ENCODE results near the gene CABLES1. TPM values are rescaled to one million over a fixed set of nuclear protein-coding genes. Genes with fewer than 3 reads are reported as not detected.
"Not testable (repeated sequence)": the region's sequence is repeated elsewhere in the genome, so short reads cannot be mapped to it uniquely, and the experiment has no call there.

The CABLES1 gene
- total RNA-seq, 2 experiments from 2014 or later: not detected

- ChIA-PET POLR2A (interaction anchor here (0.9 kb wide), 1 partner anchor 364 kb away, joined by 3 read pairs; no protein-coding TSS in a partner anchor), CTCF (no interaction called here)
- Histone ChIP-seq H3K36me3 (ENCODE audit: insufficient read depth, low read length) (no peaks in the 10 kb centered on the region), H3K4me3 (ENCODE audit: low read length) (no peak overlapping the region), H3K27me3 (ENCODE audit: control insufficient read depth in 1 of 2, insufficient read depth in 2 of 2, low read length in 2 of 2) (peaks cover 0 to 2% of the 10 kb centered on the region in 2 experiments), H3K9me3 (ENCODE audit: control insufficient read depth in 1 of 2, insufficient read depth in 1 of 2, low read length in 2 of 2) (peaks cover 0 to under 1% of the 10 kb centered on the region in 2 experiments), H3K27ac (ENCODE audit: low read depth in 1 of 2, low read length in 2 of 2) (no peak overlapping the region), H3K4me1 (ENCODE audit: insufficient read depth, low read length) (no peaks in the 10 kb centered on the region)
- no peak overlapping the region for H3K4me3 Mint-ChIP-seq
- H3K27ac Mint-ChIP-seq: no peak overlapping the region
- no peaks in the 10 kb centered on the region for H3K9me3 Mint-ChIP-seq
- no peaks in the 10 kb centered on the region for H3K27me3 Mint-ChIP-seq
- TF ChIP-seq CTCF (IDR thresholded peaks at IDR 0.05): no peak
- peaks cover 5% of the 10 kb centered on the region for H3K4me1 Mint-ChIP-seq (ENCODE audit: low read depth)
- intact Hi-C loops (cut with DNase I, micrococcal nuclease): no loop called here
- no peak for DNase-seq
- H3K36me3 Mint-ChIP-seq (ENCODE audit: low read depth): no peaks in the 10 kb centered on the region
- no peak for ATAC-seq (ENCODE audit: poor library complexity)
Observed at GRCh38 chr18:23106575-23106974, 28.7 kb upstream of the CABLES1 start.

GRCh38 chr18:23107718-23108117 is 27.6 kb upstream of the CABLES1 start:
- H3K4me1 ChIP-seq (ENCODE audit: insufficient read depth, low read length): no peaks in the 10 kb centered on the region
- intact Hi-C loops (cut with DNase I, micrococcal nuclease): no loop called here
- Mint-ChIP-seq H3K4me3 (no peak overlapping the region), H3K9me3 (peaks cover 3% of the 10 kb centered on the region), H3K27ac (no peak overlapping the region), H3K36me3 (ENCODE audit: low read depth) (no peaks in the 10 kb centered on the region), H3K4me1 (ENCODE audit: low read depth) (peaks cover 5% of the 10 kb centered on the region), H3K27me3 (no peaks in the 10 kb centered on the region)
- H3K4me3 ChIP-seq (ENCODE audit: low read length): no peak overlapping the region
- DNase-seq (no peak), ATAC-seq (ENCODE audit: poor library complexity) (no peak)
- CTCF ChIA-PET: no interaction called here
- H3K9me3 ChIP-seq (ENCODE audit: control insufficient read depth in 1 of 2, insufficient read depth in 1 of 2, low read length in 2 of 2): peaks cover 0 to 3% of the 10 kb centered on the region in 2 experiments
- no peak overlapping the region for H3K27ac ChIP-seq (ENCODE audit: low read depth in 1 of 2, low read length in 2 of 2)
- TF ChIP-seq CTCF (IDR thresholded peaks at IDR 0.05): no peak
- H3K27me3 ChIP-seq (ENCODE audit: control insufficient read depth in 1 of 2, insufficient read depth in 2 of 2, low read length in 2 of 2): peaks cover 0 to 2% of the 10 kb centered on the region in 2 experiments
- H3K36me3 ChIP-seq (ENCODE audit: insufficient read depth, low read length): no peaks in the 10 kb centered on the region
- POLR2A ChIA-PET: no interaction called here

- no peak overlapping the region for H3K27ac Mint-ChIP-seq
- Histone ChIP-seq H3K4me1 (ENCODE audit: insufficient read depth, low read length) (no peaks in the 10 kb centered on the region), H3K27me3 (ENCODE audit: control insufficient read depth in 1 of 2, insufficient read depth in 2 of 2, low read length in 2 of 2) (peaks cover 0 to 2% of the 10 kb centered on the region in 2 experiments), H3K27ac (ENCODE audit: low read depth in 1 of 2, low read length in 2 of 2) (no peak overlapping the region), H3K4me3 (ENCODE audit: low read length) (no peak overlapping the region), H3K9me3 (ENCODE audit: control insufficient read depth in 1 of 2, insufficient read depth in 1 of 2, low read length in 2 of 2) (peaks cover 0 to 3% of the 10 kb centered on the region in 2 experiments), H3K36me3 (ENCODE audit: insufficient read depth, low read length) (no peaks in the 10 kb centered on the region)
- no peak for TF ChIP-seq CTCF (IDR thresholded peaks at IDR 0.05)
- intact Hi-C loops (cut with DNase I, micrococcal nuclease): no loop called here
- DNase-seq (no peak), ATAC-seq (ENCODE audit: poor library complexity) (no peak)
- no peaks in the 10 kb centered on the region for H3K27me3 Mint-ChIP-seq
- peaks cover 4% of the 10 kb centered on the region for H3K9me3 Mint-ChIP-seq
- no peak overlapping the region for H3K4me3 Mint-ChIP-seq
- H3K4me1 Mint-ChIP-seq (ENCODE audit: low read depth): peaks cover 7% of the 10 kb centered on the region
- H3K36me3 Mint-ChIP-seq (ENCODE audit: low read depth): no peaks in the 10 kb centered on the region
- POLR2A ChIA-PET: no interaction called here
- CTCF ChIA-PET: interaction anchor here (1.0 kb wide), 1 partner anchor 10 kb away, joined by 4 read pairs; no protein-coding TSS in a partner anchor
Observed at GRCh38 chr18:23108496-23108895, 26.8 kb upstream of the CABLES1 start.

GRCh38 chr18:23109163-23109562 is 26.1 kb upstream of the CABLES1 start:
- H3K27ac Mint-ChIP-seq; intact Hi-C loops (cut with DNase I, micrococcal nuclease): not testable (repeated sequence)
- CTCF ChIA-PET: interaction anchor here (1.0 kb wide), 1 partner anchor 11 kb away, joined by 4 read pairs; no protein-coding TSS in a partner anchor

More at GRCh38 chr18:23109163-23109562, 26.1 kb upstream of the CABLES1 start:
- H3K27me3 Mint-ChIP-seq; H3K36me3 ChIP-seq (ENCODE audit: insufficient read depth, low read length); H3K9me3 Mint-ChIP-seq; H3K27me3 ChIP-seq (ENCODE audit: control insufficient read depth in 1 of 2, insufficient read depth in 2 of 2, low read length in 2 of 2); DNase-seq; ATAC-seq (ENCODE audit: poor library complexity); H3K4me3 Mint-ChIP-seq; H3K36me3 Mint-ChIP-seq (ENCODE audit: low read depth); H3K27ac ChIP-seq (ENCODE audit: low read depth in 1 of 2, low read length in 2 of 2); H3K4me3 ChIP-seq (ENCODE audit: low read length); H3K4me1 ChIP-seq (ENCODE audit: insufficient read depth, low read length); POLR2A ChIA-PET; H3K9me3 ChIP-seq (ENCODE audit: control insufficient read depth in 1 of 2, insufficient read depth in 1 of 2, low read length in 2 of 2): not testable (repeated sequence)
- H3K4me1 Mint-ChIP-seq (ENCODE audit: low read depth): peaks cover 14% of the 10 kb centered on the region
